Measurements from ENCODE around the gene PRKCE. TPM values are rescaled to one million over a fixed set of nuclear protein-coding genes. Genes with fewer than 3 reads are reported as not detected.

PRKCE gene
- total and polyA plus RNA-seq, 2 experiments from 2014 or later: 0.94 to 1.2 TPM

- TF ChIP-seq CTCF (conservative IDR thresholded peaks at IDR 0.05; ENCODE audit: low read depth in 2 of 2) (no peak), STAT1 (IDR thresholded peaks at IDR 0.05; ENCODE audit: unreplicated experiment) (no peak), JUNB (IDR thresholded peaks at IDR 0.05; ENCODE audit: unreplicated experiment) (no peak), EZH2 (IDR thresholded peaks at IDR 0.05; ENCODE audit: low read depth, unreplicated experiment) (no peak), ZNF114 (CRISPR knock-in tag; IDR thresholded peaks at IDR 0.05) (no peak), ZNF331 (CRISPR knock-in tag; IDR thresholded peaks at IDR 0.05; ENCODE audit: low read depth) (no peak)
- TF ChIP-seq, protein P1, sequence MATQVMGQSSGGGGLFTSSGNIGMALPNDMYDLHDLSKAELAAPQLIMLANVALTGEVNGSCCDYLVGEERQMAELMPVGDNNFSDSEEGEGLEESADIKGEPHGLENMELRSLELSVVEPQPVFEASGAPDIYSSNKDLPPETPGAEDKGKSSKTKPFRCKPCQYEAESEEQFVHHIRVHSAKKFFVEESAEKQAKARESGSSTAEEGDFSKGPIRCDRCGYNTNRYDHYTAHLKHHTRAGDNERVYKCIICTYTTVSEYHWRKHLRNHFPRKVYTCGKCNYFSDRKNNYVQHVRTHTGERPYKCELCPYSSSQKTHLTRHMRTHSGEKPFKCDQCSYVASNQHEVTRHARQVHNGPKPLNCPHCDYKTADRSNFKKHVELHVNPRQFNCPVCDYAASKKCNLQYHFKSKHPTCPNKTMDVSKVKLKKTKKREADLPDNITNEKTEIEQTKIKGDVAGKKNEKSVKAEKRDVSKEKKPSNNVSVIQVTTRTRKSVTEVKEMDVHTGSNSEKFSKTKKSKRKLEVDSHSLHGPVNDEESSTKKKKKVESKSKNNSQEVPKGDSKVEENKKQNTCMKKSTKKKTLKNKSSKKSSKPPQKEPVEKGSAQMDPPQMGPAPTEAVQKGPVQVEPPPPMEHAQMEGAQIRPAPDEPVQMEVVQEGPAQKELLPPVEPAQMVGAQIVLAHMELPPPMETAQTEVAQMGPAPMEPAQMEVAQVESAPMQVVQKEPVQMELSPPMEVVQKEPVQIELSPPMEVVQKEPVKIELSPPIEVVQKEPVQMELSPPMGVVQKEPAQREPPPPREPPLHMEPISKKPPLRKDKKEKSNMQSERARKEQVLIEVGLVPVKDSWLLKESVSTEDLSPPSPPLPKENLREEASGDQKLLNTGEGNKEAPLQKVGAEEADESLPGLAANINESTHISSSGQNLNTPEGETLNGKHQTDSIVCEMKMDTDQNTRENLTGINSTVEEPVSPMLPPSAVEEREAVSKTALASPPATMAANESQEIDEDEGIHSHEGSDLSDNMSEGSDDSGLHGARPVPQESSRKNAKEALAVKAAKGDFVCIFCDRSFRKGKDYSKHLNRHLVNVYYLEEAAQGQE (IDR thresholded peaks at IDR 0.05; ENCODE audit: unreplicated experiment): no peak
- TF ChIP-seq, protein P2, sequence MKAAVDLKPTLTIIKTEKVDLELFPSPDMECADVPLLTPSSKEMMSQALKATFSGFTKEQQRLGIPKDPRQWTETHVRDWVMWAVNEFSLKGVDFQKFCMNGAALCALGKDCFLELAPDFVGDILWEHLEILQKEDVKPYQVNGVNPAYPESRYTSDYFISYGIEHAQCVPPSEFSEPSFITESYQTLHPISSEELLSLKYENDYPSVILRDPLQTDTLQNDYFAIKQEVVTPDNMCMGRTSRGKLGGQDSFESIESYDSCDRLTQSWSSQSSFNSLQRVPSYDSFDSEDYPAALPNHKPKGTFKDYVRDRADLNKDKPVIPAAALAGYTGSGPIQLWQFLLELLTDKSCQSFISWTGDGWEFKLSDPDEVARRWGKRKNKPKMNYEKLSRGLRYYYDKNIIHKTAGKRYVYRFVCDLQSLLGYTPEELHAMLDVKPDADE (IDR thresholded peaks at IDR 0.05): no peak
Measured at GRCh38 chr2:45852450-45853150, 201.1 kb downstream of the PRKCE start (continued).

DNA sequence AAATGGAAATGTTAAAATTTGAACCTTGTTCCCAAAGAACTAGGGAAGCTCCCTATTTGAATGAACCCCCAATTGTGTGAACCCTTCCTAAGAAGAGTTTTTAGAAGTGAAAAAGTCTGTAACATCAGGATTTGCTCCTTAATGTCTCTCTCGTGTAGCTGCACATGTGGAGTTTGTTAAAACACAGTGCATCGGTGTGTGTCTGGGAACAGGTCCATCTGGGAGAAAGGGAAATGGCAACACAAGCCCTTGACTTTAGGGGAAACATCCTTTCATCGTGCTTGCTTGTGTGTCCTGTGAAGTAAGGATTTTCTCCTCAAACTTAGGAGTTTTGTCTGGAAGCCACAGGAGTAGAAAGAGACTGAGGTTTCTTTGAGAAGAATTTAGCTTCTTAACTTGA is 203.9 kb downstream of the PRKCE start:
- peaks cover under 1% of the 10 kb centered on the region for H3K27me3 Mint-ChIP-seq (ENCODE audit: insufficient read depth, low read depth, poor library complexity)
- no peak overlapping the region for H3K27ac ChIP-seq (ENCODE audit: low read depth)
- peaks cover 9% of the 10 kb centered on the region; the same call in 2 of the 3 replicates for H3K4me1 Mint-ChIP-seq
- no peak overlapping the region for H3K4me2 ChIP-seq
- no peak for DNase-seq (ENCODE audit: low spot score)
- no peak overlapping the region for H3K4me3 Mint-ChIP-seq
- no peaks in the 10 kb centered on the region for H3K36me3 Mint-ChIP-seq (ENCODE audit: low read depth)
- H3K27me3 ChIP-seq (ENCODE audit: insufficient read depth): no peaks in the 10 kb centered on the region
- H3K27ac Mint-ChIP-seq: no peak overlapping the region
- no peaks in the 10 kb centered on the region for H3K9me3 Mint-ChIP-seq
- no peaks in the 10 kb centered on the region for H3K36me3 ChIP-seq (ENCODE audit: insufficient read depth)
- no peaks in the 10 kb centered on the region for H3K4me1 ChIP-seq (ENCODE audit: insufficient read depth)
- no peaks in the 10 kb centered on the region for H3K9me2 ChIP-seq (ENCODE audit: insufficient read depth)
- H2AFZ ChIP-seq: no peak overlapping the region
- H3K79me2 ChIP-seq (replicated peaks; ENCODE audit: insufficient read depth): no peaks in the 10 kb centered on the region
- no peak overlapping the region for H3K4me3 ChIP-seq
- H3F3A ChIP-seq (replicated peaks; ENCODE audit: low read depth): no peaks in the 10 kb centered on the region
- ATAC-seq: no peak
- no peaks in the 10 kb centered on the region for H4K20me1 ChIP-seq (replicated peaks; ENCODE audit: insufficient read depth)
- TF ChIP-seq POLR2AphosphoS5 (IDR thresholded peaks at IDR 0.05; ENCODE audit: low read depth): no peak
- TF ChIP-seq EZH2 (IDR thresholded peaks at IDR 0.05; ENCODE audit: low read depth, unreplicated experiment): no peak
- TF ChIP-seq, protein P1 (IDR thresholded peaks at IDR 0.05; ENCODE audit: unreplicated experiment): no peak
- no peak for TF ChIP-seq ZNF114 (CRISPR knock-in tag; IDR thresholded peaks at IDR 0.05)
- TF ChIP-seq NANOG (IDR thresholded peaks at IDR 0.05; ENCODE audit: borderline replicate concordance): no peak
- no peak for TF ChIP-seq CREB1 (CRISPR knock-in tag; IDR thresholded peaks at IDR 0.05; ENCODE audit: low read depth)
- TF ChIP-seq, protein P2 (IDR thresholded peaks at IDR 0.05): no peak
- TF ChIP-seq JUNB (IDR thresholded peaks at IDR 0.05; ENCODE audit: unreplicated experiment): no peak
- TF ChIP-seq STAT1 (IDR thresholded peaks at IDR 0.05; ENCODE audit: unreplicated experiment): no peak
- TF ChIP-seq ZNF331 (CRISPR knock-in tag; IDR thresholded peaks at IDR 0.05; ENCODE audit: low read depth): no peak
- no peak for TF ChIP-seq CTCF (conservative IDR thresholded peaks at IDR 0.05; ENCODE audit: low read depth in 2 of 2)
- no peak for TF ChIP-seq EZH2phosphoT487 (IDR thresholded peaks at IDR 0.05; ENCODE audit: unreplicated experiment)
